Stimulated activated CD8-positive, alpha-beta memory T cell treated with anti-CD3 and anti-CD28 coated beads, Interleukin-4, amount 100 ng/mL, for 1 hour (primary cell): ENCODE measurements around the gene PMP22.

ENCODE experiments used
- DNase-seq, 2 donors: peaks; one replicate each; pipeline ENCODE4 v3.0.0-alpha.2; 2020; ENCODE audit warnings: low read depth in 2 of 2, low spot score in 1 of 2

Gene PMP22

DNA sequence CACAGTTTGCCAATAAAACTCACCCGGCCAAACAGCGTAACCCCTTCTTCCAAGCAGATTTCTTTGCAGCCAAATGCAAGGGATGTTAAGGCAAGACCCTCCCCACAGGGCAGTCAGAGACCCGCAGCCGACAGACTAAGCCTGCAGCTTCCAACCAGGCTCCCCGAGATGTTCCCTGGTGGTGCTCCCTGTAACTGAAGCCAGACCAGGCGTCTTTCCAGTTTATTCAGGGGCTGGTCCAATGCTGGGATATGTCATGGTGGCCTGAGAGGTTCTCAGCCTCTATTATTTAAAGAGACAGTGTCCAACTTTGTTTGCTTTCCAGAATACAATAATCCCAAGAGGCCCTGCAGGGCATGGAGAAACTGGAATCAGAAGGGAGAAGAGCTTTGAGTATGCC, at the start of gene PMP22:
Gene PMP22 (minus strand): TSS at position 196 of the 400 bp plus-strand sequence. CDS start 4,599 bp downstream, outside the sequence.
- no peak for DNase-seq

DNA sequence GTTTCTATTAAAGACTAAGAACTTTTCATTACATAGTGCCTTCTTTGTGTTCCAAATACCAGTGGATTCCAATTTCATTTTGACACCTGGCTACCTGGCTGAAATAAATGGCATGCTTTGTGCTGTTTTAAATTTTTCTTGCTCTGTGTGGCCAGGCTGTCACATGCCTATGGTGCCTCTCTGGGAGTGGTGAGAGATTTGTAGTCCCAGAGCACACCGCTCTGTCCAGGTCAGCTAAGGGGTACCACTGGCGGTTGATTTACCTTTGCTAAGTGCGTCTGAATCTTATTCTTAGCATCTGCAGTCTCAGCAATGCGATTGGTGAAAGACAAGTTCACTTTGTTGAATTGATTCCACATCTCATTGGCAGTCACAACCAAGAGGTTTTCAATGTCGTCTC, 46.9 kb upstream of the PMP22 start:
- no peak for DNase-seq

DNA sequence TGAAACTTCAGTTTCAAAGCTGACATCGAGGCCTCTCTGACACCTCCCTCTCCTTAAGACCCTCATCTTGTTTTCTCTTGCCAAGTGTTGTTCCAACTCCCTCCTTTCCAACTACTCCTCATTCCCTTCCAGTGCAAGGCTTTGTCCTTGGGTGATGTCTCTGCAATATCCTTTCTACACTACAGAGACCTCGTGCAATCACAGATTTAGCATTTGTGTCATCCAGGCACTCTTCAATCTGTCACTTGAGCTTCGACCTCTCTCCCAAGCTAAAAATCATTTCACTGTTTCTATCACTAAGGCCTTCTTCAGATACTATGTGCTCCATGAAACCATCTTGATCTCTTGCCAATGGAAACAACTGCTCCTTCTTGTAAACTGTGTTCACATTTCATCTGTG, 44.7 kb upstream of the PMP22 start:
- DNase-seq = no peak

DNA sequence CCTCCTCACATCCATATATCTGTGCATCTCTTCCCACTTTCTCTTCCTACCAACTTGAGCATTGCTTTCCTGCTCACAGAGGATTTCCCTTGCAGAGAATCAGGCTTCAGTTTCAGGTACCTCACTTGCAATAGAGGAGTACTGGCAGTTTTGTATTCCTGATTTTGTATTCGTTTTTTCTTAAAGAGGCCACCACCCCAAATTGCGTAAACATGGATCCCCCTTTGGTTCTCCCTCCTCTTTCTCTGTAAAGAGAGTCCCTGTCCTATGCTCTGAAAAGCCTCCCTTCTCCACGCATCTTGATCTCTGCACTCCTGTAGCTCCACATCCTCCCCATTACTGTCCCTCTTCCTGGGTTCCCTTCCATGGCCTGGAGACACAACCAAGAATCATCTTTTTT, 44.1 kb upstream of the PMP22 start:
- DNase-seq = no peak

DNA sequence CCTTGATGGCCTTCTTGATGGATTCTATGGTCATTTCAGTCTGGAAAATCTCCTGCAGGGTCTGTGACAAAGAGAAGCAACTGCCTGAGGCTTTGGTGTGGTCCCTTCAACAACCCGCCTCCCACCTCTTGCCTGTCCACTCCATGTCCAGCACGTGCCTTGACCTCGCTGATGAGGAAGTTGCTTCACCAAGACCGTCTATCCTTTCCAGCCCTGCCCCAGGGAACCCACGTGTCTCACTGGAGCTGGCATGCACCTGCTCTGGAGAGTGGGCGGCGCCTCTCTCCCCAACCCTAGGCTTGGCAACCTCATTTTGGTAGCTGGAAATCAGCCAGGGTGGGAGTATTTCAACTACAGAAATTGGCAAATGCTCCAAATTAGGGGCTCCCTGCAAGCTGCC, 43.6 kb upstream of the PMP22 start:
- no peak for DNase-seq

GRCh38 chr17:15307710-15308111, 42.6 kb upstream of the PMP22 start:
- DNase-seq = no peak

DNA sequence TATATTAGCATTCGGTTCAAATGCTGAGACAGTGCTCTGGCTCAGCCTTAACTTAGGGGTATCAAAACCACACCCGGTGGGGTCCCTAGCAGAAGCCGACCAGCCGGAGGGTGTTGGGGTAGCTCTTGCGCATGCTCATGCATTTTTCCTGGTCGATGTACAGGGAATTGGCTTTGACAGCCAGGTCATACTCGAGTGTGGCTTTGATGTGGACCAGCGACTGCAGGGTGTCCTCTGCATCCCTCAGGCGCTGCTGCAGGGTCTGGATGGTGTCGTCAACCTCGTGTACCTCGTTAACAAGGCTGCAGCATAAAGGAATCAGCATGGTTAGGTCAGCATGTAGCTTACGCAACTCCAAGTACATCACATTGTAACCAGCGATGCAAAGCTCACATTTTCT, 38.7 kb upstream of the PMP22 start:
- no peak for DNase-seq

DNA sequence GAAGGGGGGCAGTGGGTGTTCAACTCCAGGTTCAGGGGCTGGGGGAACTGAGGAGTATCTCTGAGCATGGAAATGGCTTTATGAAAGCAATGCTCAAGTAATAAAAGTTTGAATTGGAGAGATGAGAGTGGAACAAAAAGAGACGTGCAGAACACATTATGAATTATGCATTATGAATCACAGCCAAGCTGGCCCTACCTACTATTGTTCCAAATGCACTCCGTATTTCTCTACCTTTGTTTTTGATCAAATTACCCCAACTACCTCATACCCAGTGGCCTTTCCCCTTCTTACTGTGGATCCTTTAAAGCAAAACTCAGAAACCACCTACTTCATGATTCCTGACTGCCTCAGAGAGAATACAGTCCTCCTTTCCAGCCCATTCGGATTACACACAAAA, 38.1 kb upstream of the PMP22 start:
- DNase-seq = no peak

GRCh38 chr17:15301845-15302244, 36.7 kb upstream of the PMP22 start:
- DNase-seq = no peak

DNA sequence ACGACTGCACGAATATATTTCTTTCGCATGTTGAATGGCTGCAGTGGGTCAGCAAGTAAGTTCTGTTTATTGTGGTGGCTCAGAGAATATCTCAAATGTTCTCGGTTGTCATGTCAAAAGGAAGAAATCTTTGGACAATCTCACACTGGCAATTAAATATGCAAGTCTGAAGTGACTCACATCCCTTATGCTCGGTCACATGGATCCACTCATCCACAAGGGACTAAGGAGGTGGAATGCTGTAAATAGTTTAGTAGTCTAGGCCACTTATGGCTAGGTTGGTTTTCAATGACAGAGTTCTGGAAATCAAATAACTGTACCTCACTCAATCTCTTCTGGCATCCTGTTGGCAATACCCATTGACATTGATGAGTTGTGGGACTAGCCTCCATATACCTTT, 33.0 kb upstream of the PMP22 start:
- DNase-seq = no peak

- no peak for DNase-seq
Observed at GRCh38 chr17:15293558-15293957, 28.4 kb upstream of the PMP22 start.

DNA sequence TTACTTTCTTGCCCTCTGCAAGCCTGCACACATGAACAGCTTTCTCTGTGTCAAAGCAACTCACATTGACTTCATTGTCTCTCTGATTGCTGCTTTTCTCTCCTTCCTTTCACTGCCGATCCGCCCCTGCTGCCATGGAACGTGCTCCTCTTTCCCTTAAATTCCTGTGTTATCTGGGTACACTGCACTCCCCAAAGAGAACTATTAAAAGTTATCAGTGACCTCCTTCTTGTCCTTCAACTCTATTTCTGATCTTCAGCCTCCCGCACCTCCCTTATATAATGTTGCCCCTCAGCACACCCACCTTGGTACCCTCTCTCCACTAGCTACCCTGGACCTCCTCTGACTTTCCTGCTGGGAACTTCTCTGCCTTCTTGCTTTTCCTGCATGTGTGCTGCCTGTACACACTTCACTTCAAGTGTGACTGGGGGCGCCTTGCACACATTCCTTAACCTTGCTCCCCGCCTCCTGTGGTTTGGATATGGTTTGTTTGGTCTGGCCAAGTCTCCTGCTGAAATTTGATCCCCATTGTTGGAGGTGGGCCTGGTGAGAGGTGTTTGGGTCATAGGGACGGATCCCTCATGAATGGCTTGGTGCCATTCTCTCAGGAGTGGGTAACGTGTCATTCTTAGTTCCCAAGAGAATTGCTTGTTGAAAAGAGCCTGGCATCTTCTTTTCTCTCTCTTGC, 26.7 kb upstream of the PMP22 start:
- no peak for DNase-seq

GRCh38 chr17:15290605-15291004, 25.5 kb upstream of the PMP22 start:
- no peak for DNase-seq

GRCh38 chr17:15289285-15290183, 24.4 kb upstream of the PMP22 start:
- DNase-seq = no peak

DNA sequence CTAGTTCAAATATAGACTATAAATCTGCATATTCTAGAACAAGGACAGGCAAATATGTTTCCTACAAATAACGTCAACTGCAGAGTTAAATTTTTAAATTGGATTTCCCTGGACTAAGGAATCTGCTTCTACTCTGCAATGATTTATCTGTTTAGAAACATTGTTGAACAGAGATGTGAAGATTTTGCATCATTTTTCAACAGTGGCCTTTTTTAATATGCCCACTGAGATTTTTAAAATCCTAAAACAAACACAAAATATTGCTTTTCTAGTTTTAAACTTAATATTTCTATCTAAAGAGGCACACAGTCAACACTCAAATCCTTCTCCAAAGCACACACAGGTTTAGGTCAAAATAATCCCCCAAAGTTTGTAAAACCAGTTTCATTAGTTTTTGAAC, 23.7 kb upstream of the PMP22 start:
- no peak for DNase-seq

- no peak for DNase-seq
Observed at GRCh38 chr17:15287538-15288267, 22.6 kb upstream of the PMP22 start.

DNA sequence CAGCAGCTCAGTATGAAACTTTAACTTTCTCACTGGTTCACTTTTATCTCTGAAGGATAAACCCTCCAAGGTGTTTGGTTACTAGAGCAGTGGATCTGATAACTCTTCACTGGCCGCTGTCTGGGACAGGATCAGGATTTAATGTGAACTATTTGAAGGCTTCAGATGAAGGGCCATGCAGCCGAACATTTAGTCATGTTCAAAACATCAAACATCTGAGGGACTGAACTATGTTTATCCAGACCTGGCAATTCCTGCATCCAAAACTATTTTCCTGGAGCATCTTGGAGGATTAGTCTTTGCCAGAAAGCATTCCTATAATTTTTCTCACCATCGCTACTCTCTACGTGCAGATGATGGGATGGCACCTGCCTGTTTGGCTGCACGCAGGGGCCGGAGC, 20.3 kb upstream of the PMP22 start:
- DNase-seq = no peak

GRCh38 chr17:15284537-15284936, 19.4 kb upstream of the PMP22 start:
- DNase-seq = no peak

DNA sequence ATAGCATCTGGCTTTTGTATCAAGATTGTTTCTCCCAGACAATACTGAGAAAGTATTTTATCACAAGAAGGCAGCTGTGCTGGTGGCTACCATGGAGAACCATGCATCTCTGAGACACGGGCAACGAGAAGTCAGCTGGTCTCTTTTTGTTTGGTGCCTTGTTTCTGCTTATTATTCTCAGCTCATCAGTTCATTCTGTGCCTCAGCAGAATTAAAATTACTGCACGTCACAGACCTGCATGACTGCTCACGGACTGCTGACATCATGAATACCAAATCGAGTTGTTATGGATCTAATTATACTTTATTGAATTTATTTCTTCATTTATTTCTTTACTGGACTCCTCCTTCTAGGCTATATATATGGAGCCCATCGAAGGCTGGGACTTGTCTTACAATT, 19.0 kb upstream of the PMP22 start:
- DNase-seq = no peak

- no peak for DNase-seq
Observed at GRCh38 chr17:15281909-15282308, 16.8 kb upstream of the PMP22 start.

DNA sequence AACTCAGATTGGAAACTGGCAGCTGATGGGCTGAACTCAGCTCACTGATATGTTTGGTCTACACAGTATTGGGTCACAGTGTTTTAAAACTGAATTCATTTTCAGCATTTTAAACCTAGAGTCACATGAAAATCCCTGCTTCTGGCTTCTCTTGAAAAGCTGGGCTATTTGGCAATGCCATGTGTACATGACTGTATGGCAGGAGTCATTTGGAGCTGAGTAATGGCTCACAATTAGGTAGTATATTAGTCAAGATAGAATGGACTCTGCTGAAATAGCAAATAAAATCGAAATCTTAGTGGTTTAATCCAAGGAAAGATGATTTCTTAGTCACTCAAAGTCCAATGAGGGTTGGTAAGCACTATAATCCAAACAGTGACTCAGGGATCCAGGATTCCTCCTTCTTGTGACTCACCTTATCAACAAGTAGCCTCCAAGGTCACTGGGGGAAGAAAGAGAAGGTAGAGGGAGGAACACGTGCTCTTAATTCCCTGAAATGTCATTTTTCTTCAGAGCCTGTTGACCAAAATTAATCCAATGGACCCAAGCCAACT, 13.9 kb upstream of the PMP22 start:
- DNase-seq = no peak

DNA sequence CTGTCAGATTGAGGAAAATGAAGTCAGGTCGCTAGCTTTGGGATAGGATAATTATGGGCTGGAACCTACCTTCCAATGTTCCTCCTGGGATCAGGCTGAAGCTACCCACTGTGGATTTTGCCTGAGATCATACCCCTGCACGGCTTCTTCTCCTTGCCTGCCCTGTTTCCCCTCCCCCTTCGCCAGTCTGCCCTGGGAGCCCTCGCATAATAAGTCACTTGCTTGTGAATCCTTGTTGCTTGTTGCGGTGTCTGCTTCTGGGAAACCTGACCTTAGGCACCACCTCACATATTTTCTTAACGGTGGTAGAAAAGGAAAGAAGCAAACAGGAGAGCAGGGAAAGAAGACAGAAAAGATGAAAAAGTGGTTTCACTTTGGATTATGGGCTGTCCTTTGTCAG, 13.3 kb upstream of the PMP22 start:
- no peak for DNase-seq
